ENCODE results near the gene GRM4.

The GRM4 gene

GRCh38 chr6:33995309-33996119 is 150.4 kb downstream of the GRM4 start:
- no peaks in the 10 kb centered on the region for H3K79me2 ChIP-seq (ENCODE audit: insufficient read depth, low read depth)
- no peak overlapping the region for H3K27ac ChIP-seq
- no peaks in the 10 kb centered on the region for H4K20me1 ChIP-seq (ENCODE audit: insufficient read depth)
- no peaks in the 10 kb centered on the region for H3K36me3 ChIP-seq (ENCODE audit: insufficient read depth)
- no peaks in the 10 kb centered on the region for H3K4me1 ChIP-seq (ENCODE audit: low read depth, poor library complexity, severe bottlenecking)
- no peak overlapping the region for H3K4me3 ChIP-seq (IDR thresholded peaks at IDR 0.05; ENCODE audit: insufficient read depth, low read depth, low read length)
- no peak overlapping the region for H3K9ac ChIP-seq
- H2AFZ ChIP-seq (ENCODE audit: low read depth) = no peak overlapping the region
- TF ChIP-seq, protein P1, sequence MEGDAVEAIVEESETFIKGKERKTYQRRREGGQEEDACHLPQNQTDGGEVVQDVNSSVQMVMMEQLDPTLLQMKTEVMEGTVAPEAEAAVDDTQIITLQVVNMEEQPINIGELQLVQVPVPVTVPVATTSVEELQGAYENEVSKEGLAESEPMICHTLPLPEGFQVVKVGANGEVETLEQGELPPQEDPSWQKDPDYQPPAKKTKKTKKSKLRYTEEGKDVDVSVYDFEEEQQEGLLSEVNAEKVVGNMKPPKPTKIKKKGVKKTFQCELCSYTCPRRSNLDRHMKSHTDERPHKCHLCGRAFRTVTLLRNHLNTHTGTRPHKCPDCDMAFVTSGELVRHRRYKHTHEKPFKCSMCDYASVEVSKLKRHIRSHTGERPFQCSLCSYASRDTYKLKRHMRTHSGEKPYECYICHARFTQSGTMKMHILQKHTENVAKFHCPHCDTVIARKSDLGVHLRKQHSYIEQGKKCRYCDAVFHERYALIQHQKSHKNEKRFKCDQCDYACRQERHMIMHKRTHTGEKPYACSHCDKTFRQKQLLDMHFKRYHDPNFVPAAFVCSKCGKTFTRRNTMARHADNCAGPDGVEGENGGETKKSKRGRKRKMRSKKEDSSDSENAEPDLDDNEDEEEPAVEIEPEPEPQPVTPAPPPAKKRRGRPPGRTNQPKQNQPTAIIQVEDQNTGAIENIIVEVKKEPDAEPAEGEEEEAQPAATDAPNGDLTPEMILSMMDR (conservative IDR thresholded peaks at IDR 0.05; ENCODE audit: low read depth, low read length) = no peak
- H3K27me3 ChIP-seq (ENCODE audit: insufficient read depth, low read depth) = peaks cover 67% of the 10 kb centered on the region
- H3K4me2 ChIP-seq = no peak overlapping the region

DNA sequence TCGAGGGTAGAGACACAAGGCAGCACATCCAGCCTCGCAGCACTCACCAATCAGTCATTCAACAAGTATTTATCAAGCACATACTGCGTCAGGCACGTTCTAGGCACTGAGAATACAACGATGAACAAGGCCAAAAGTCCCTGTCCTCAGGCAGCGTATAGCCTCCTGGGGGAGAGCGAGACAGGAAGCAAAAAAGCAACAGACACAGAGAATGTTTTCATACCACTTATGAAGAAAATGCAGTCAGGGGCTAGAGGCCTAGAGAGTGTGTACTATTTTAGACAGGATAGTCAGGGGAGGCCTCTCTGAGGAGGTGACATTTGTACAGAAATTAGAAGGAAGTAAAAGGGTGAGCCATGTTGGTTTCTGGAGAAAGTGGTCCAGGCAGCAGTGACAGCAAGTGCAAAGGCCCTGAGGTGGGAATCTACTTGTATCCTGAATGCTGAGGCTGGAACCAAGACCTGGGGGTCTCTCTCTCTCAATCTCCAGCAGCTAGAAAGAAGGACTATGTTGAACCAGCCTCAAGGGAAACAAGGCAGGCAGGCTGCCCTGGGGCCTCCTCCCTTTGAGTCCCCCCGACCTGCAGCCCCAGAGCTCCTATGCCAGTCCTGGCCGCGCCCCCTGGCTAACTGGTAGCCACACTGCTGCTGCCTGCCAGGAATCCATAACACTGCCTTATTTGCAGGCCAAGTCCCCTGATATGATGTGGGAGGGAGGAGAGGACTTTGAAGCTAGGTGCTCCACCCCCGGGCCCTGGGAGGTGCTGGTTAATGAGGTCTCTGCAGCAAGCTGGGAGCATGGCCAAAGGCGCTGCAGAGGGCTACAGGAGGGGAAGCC is 151.2 kb downstream of the GRM4 start:
- H3K27ac ChIP-seq = no peak overlapping the region
- H3K4me1 ChIP-seq (ENCODE audit: low read depth, poor library complexity, severe bottlenecking) = no peaks in the 10 kb centered on the region
- H3K4me3 ChIP-seq (IDR thresholded peaks at IDR 0.05; ENCODE audit: insufficient read depth, low read depth, low read length) = no peak overlapping the region
- no peak overlapping the region for H3K4me2 ChIP-seq
- TF ChIP-seq, protein P1 (conservative IDR thresholded peaks at IDR 0.05; ENCODE audit: low read depth, low read length) = no peak
- H3K79me2 ChIP-seq (ENCODE audit: insufficient read depth, low read depth) = no peaks in the 10 kb centered on the region
- no peak overlapping the region for H2AFZ ChIP-seq (ENCODE audit: low read depth)
- H3K27me3 ChIP-seq (ENCODE audit: insufficient read depth, low read depth) = peaks cover 61% of the 10 kb centered on the region
- no peaks in the 10 kb centered on the region for H4K20me1 ChIP-seq (ENCODE audit: insufficient read depth)
- H3K36me3 ChIP-seq (ENCODE audit: insufficient read depth) = no peaks in the 10 kb centered on the region
- H3K9ac ChIP-seq = no peak overlapping the region

DNA sequence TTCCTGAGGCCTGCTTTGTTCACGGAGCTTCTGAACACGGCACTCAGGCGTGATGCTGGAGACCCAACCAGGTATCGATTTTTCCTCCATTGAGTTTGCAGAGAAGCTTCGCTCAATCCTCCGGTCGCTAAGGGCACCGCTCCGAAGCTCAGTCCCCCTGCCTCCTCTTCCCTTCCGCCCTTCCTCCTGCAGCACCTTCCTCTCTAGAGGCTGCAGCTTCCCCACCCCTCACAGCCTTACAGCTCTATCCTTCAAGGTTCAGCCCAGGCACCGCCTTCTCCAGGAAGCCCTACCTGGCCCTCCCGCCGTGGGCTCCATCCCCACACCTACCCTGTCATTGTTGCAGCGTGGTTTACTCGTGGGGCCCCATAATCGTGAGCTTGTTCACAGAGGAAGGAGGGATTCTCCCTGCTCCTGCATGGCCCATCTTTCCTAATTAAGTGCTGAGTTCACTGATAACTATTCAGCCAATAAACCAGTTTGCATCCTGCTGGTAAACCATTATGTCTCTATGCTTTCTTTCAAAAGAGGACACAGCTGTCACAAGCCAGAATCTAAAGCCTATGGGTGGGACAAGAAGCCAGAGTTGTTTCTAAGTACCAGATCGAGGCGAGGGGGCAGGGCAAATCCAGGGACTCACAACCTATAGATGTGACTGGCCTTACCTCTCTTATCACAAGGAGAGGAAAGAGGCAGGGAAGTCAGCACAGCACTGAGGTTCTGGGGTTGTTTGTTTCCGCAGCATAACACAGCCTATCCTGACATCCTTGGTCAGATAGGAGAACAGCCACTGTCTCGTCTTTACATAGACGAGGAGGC is 152.0 kb downstream of the GRM4 start:
- Histone ChIP-seq H3K4me2 (no peak overlapping the region), H3K27me3 (ENCODE audit: insufficient read depth, low read depth) (peaks cover 57% of the 10 kb centered on the region), H3K79me2 (ENCODE audit: insufficient read depth, low read depth) (no peaks in the 10 kb centered on the region), H3K9ac (no peak overlapping the region), H3K27ac (no peak overlapping the region), H3K36me3 (ENCODE audit: insufficient read depth) (no peaks in the 10 kb centered on the region), H3K4me3 (IDR thresholded peaks at IDR 0.05; ENCODE audit: insufficient read depth, low read depth, low read length) (no peak overlapping the region), H4K20me1 (ENCODE audit: insufficient read depth) (no peaks in the 10 kb centered on the region), H2AFZ (ENCODE audit: low read depth) (no peak overlapping the region), H3K4me1 (ENCODE audit: low read depth, poor library complexity, severe bottlenecking) (no peaks in the 10 kb centered on the region)
- TF ChIP-seq, protein P1 (conservative IDR thresholded peaks at IDR 0.05; ENCODE audit: low read depth, low read length) = no peak

DNA sequence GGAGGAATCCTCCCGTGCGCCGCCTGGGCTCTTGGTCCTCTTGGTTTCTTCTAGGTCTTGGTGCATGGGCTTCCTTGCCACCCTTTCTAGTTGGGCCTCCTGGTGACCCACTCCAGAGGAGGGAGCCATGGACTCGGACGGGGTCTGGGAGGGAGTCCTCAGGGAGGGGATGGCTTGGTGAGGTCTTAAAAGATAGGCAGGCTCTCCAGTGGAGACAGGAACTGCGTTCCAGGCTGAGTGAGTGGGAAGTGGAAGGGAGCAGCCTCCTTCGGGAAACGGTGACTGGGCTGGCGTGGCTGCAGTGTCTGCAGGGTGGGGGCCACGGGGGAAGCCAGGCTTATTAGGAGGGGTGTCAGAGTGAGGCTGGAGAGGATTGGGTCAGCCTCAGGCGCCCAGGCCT is 152.8 kb downstream of the GRM4 start:
- no peak overlapping the region for H3K27ac ChIP-seq
- no peak overlapping the region for H3K4me2 ChIP-seq
- no peaks in the 10 kb centered on the region for H3K79me2 ChIP-seq (ENCODE audit: insufficient read depth, low read depth)
- peaks cover 59% of the 10 kb centered on the region for H3K27me3 ChIP-seq (ENCODE audit: insufficient read depth, low read depth)
- no peaks in the 10 kb centered on the region for H3K4me1 ChIP-seq (ENCODE audit: low read depth, poor library complexity, severe bottlenecking)
- H4K20me1 ChIP-seq (ENCODE audit: insufficient read depth) = no peaks in the 10 kb centered on the region
- H2AFZ ChIP-seq (ENCODE audit: low read depth) = no peak overlapping the region
- no peak overlapping the region for H3K4me3 ChIP-seq (IDR thresholded peaks at IDR 0.05; ENCODE audit: insufficient read depth, low read depth, low read length)
- TF ChIP-seq, protein P1 (conservative IDR thresholded peaks at IDR 0.05; ENCODE audit: low read depth, low read length) = no peak
- H3K9ac ChIP-seq = no peak overlapping the region
- H3K36me3 ChIP-seq (ENCODE audit: insufficient read depth) = no peaks in the 10 kb centered on the region
